Astrocyte of the spinal cord (primary cell): ENCODE results near the gene INPP5A.

ENCODE experiments used
- DNase-seq: peaks from one replicate; pipeline ENCODE4 v3.0.0; 2011; ENCODE audit warnings: low read depth, low spot score
- H3K4me3 ChIP-seq: 2 replicates; pipeline ENCODE4 v1.5.1; 2011; ENCODE audit warnings: low read depth, mild to moderate bottlenecking, low read length, moderate library complexity
- CTCF ChIP-seq: IDR thresholded peaks from 2 replicates; pipeline ENCODE4 v1.5.1; 2012; ENCODE audit warnings: low read depth, mild to moderate bottlenecking, low read length, inconsistent platforms
- in situ Hi-C: cut with HindIII; loops from 2 replicates; pipeline ENCODE4 v1.10.0; 2017; ENCODE audit warnings: low sequenced_read_pairs

The INPP5A gene

GRCh38 chr10:132798403-132798802 is 260.8 kb downstream of the INPP5A start:
- TF ChIP-seq CTCF = no peak
- in situ Hi-C loops = no loop called here
- no peak for DNase-seq
- no peak overlapping the region for H3K4me3 ChIP-seq

- H3K4me3 ChIP-seq = no peak overlapping the region
- DNase-seq = no peak
- in situ Hi-C loops = no loop called here
- no peak for TF ChIP-seq CTCF
These were observed 261.3 kb downstream of the INPP5A start for GRCh38 chr10:132798876-132799275.

GRCh38 chr10:132799865-132800264 is 262.3 kb downstream of the INPP5A start:
- TF ChIP-seq CTCF = no peak
- no peak overlapping the region for H3K4me3 ChIP-seq
- in situ Hi-C loops = no loop called here
- DNase-seq = no peak

GRCh38 chr10:132802048-132802447 is 264.5 kb downstream of the INPP5A start:
- no peak overlapping the region for H3K4me3 ChIP-seq
- in situ Hi-C loops = no loop called here
- no peak for TF ChIP-seq CTCF
- no peak for DNase-seq

DNA sequence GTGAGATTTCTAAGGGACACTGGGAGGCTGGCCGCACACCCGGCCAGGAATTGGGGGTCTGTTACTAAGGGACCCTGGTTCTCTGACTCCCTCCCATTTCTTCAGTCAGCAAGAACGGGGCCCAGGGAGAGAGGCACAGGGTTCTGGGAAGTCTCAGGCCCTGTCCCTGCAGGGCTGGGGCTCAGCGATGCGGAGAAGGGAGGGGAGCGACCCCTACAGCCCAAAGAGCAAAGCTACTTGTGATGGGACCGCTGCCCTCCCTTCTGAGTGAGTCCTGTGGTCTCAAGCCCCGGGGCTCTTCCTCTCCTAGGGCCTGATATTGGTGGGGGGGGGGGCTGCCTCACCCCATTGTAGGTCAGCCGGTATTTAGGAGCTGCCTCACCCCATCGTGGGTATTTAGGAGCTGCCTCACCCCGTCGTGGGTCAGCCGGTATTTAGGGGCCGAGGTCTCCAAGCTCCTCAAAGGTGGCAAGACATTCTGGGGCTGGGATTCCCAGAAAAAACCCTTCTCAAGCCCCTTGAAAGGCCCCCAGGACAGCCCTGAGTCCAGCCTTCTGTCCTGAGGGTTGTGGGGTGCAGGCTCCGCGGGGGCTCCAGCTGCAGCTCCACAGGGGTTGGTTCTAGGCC is 265.2 kb downstream of the INPP5A start:
- H3K4me3 ChIP-seq = no peak overlapping the region
- no peak for DNase-seq
- in situ Hi-C loops = no loop called here
- no peak for TF ChIP-seq CTCF

GRCh38 chr10:132803416-132804210 is 266.0 kb downstream of the INPP5A start:
- no peak for DNase-seq
- no peak for TF ChIP-seq CTCF
- H3K4me3 ChIP-seq = no peak overlapping the region
- in situ Hi-C loops = no loop called here
